T-helper 1 cell treated with Interleukin-12 subunit alpha and Interleukin-12 subunit beta and Interleukin-4 antibody, amounts not matched to agents 30 μg/mL and 1 μg/mL, for 36 hours (primary cell): ENCODE measurements around the gene RAMP1.
A peak's percentile ranks its signal among the peaks of the same experiment; 100 is the strongest.

Source experiments
- H3K27ac Mint-ChIP-seq: one replicate; pipeline ENCODE4 v1.8.0; 2021; ENCODE audit warnings: mild to moderate bottlenecking, mixed read lengths
- H3K27me3 Mint-ChIP-seq: one replicate; pipeline ENCODE4 v1.8.0; 2021; ENCODE audit warnings: low read depth, mixed read lengths
- H3K36me3 Mint-ChIP-seq: one replicate; pipeline ENCODE4 v1.8.0; 2021; ENCODE audit warnings: low read depth, mixed read lengths
- H3K4me1 Mint-ChIP-seq: one replicate; pipeline ENCODE4 v1.8.0; 2021; ENCODE audit warnings: low read depth, mixed read lengths
- H3K4me3 Mint-ChIP-seq: one replicate; pipeline ENCODE4 v1.8.0; 2021; ENCODE audit warnings: mild to moderate bottlenecking, moderate library complexity, mixed read lengths
- H3K9me3 Mint-ChIP-seq: one replicate; pipeline ENCODE4 v1.8.0; 2021; ENCODE audit warnings: mixed read lengths

Gene RAMP1

DNA sequence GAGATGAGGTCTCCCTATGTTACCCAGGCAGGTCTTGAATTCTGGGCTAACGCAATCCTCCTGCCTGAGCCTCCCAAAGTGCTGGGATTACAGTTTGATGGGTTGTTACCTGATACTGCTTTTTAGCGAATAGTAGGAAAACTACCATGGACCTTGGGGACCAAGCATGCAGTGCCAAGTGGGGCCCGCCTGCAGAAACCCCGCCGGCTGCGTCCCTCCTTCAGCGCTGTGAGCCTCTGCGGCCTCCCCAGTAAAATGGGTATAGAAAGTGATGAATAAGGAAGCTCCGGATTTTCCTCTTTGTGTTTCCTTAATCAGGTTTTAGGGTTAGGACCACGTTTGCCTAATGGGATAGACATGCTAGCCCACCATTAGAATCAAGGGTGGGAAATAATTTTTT lies 30.4 kb downstream of the RAMP1 start:
- Mint-ChIP-seq H3K9me3 (no peaks in the 10 kb centered on the region), H3K4me3 (no peak overlapping the region), H3K27ac (no peak overlapping the region), H3K27me3 (peaks cover 3% of the 10 kb centered on the region), H3K36me3 (peaks cover 3% of the 10 kb centered on the region), H3K4me1 (peaks cover 22% of the 10 kb centered on the region)

- Mint-ChIP-seq H3K36me3 (peaks cover 3% of the 10 kb centered on the region), H3K4me1 (peaks cover 27% of the 10 kb centered on the region), H3K9me3 (no peaks in the 10 kb centered on the region), H3K4me3 (peak overlapping the region; percentile 33), H3K27ac (no peak overlapping the region), H3K27me3 (peaks cover 3% of the 10 kb centered on the region)
These were observed 33.1 kb downstream of the RAMP1 start for GRCh38 chr2:237892478-237892877.

GRCh38 chr2:237892984-237893595 lies 33.7 kb downstream of the RAMP1 start:
- H3K27ac Mint-ChIP-seq, result no peak overlapping the region
- H3K36me3 Mint-ChIP-seq, result peaks cover 3% of the 10 kb centered on the region
- peaks cover 30% of the 10 kb centered on the region for H3K4me1 Mint-ChIP-seq
- no peak overlapping the region for H3K4me3 Mint-ChIP-seq
- no peaks in the 10 kb centered on the region for H3K9me3 Mint-ChIP-seq
- H3K27me3 Mint-ChIP-seq, result peaks cover 3% of the 10 kb centered on the region

GRCh38 chr2:237894396-237894979 lies 35.1 kb downstream of the RAMP1 start:
- H3K27ac Mint-ChIP-seq, result no peak overlapping the region
- H3K9me3 Mint-ChIP-seq, result no peaks in the 10 kb centered on the region
- H3K4me3 Mint-ChIP-seq, result no peak overlapping the region
- H3K36me3 Mint-ChIP-seq, result peaks cover 6% of the 10 kb centered on the region
- H3K27me3 Mint-ChIP-seq, result peaks cover 3% of the 10 kb centered on the region
- peaks cover 43% of the 10 kb centered on the region for H3K4me1 Mint-ChIP-seq

DNA sequence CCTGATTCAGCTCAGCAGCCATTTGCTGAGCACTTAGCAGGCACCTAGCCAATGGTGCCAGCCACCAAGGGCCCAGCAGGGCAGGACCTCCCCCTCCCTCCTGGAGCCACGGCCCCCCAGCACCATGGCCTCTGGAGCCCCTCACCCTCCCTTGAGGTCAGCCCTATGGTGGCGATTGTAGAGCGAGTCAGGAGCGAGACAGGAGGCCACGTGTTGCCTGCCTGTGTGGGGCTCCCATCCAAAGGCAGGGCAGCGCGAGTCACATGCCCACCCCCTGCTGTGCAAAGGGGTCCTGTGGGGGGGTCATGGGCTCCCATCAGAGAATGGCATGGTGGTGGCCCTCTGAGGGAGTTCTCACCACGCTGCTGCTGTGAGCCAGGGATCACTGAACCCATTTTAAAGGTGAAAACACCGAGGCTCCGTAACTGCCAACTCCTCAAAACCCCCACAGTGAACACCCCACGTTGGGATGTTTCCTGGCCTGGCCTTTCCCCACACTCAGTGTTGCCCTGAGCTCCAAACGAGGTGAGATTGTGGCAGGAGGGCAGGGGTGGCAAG lies 35.6 kb downstream of the RAMP1 start:
- no peak overlapping the region for H3K4me3 Mint-ChIP-seq
- peaks cover 3% of the 10 kb centered on the region for H3K27me3 Mint-ChIP-seq
- H3K36me3 Mint-ChIP-seq, result peaks cover 6% of the 10 kb centered on the region
- H3K27ac Mint-ChIP-seq, result no peak overlapping the region
- H3K9me3 Mint-ChIP-seq, result no peaks in the 10 kb centered on the region
- peaks cover 47% of the 10 kb centered on the region for H3K4me1 Mint-ChIP-seq

DNA sequence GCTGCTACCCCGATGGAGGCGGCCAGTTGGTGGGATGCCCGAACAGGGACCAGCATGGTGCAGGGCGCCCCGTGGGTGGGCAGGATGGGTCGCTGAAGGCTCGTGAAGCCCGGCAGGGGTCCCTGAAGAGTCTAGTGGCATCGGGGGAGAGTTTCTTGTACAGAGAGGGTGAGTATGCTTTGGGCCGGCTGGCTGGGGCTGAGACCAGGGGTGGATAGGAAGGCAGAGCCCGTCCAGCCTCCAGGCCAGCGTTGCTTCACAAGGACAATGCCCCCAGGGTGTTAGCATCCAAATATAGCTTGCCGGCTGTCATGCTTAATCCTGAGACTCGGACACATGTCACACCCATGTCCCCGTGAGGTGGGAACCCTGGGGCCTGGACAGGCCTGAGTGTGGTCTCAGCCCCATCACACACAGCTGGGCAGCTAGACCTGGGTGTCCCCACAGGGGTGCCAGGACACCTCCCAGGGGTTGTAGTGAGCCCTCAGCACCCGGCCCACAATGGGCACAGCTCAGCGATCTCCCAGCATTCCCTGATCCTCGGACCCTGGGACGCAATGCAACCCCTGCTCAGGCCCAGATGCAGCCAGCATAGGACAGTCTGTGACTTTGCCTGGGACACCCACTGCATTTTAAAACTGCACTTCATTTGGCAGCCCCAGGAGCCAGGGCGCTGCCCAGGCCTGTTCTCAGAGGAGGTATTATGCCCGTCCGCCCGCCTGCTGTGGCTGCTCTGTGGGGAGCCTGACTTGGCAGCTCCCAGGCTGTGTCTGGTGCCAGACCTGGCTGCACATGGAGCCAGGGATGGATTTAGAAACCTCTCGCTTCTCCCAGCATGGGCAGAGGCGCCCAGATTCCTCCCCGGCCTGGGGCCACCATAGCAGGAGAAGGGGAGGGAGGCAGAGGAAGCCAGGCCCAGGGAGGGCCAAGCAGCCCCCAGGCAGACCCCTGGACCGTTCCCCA lies 36.4 kb downstream of the RAMP1 start:
- Mint-ChIP-seq H3K4me1 (peaks cover 47% of the 10 kb centered on the region), H3K9me3 (no peaks in the 10 kb centered on the region), H3K36me3 (peaks cover 6% of the 10 kb centered on the region), H3K4me3 (no peak overlapping the region), H3K27me3 (peaks cover 3% of the 10 kb centered on the region), H3K27ac (no peak overlapping the region)

DNA sequence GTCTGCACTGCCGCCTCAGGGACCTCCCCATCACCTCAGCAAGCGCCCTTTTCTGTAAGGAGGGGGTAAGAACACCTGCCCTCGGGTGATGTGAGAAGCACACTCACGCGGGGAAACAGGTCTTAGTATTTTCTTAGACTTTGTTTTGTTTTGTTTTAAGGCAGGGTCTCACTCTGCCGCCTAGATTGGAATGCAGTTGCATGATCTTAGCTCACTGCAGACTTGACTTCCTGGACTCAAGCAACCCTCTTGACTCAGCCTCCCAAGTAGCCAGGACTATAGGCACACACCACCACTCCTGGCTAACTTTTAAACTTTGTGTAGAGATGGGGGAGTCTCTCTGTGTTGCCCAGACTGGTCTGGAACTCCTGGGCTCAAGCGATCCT lies 37.1 kb downstream of the RAMP1 start:
- H3K9me3 Mint-ChIP-seq, result no peaks in the 10 kb centered on the region
- peaks cover 11% of the 10 kb centered on the region for H3K36me3 Mint-ChIP-seq
- no peak overlapping the region for H3K4me3 Mint-ChIP-seq
- peaks cover 53% of the 10 kb centered on the region for H3K4me1 Mint-ChIP-seq
- H3K27me3 Mint-ChIP-seq, result peaks cover 3% of the 10 kb centered on the region
- peak overlapping the region; percentile 42 for H3K27ac Mint-ChIP-seq

GRCh38 chr2:237896956-237897355 lies 37.5 kb downstream of the RAMP1 start:
- Mint-ChIP-seq H3K4me3 (no peak overlapping the region), H3K4me1 (peaks cover 55% of the 10 kb centered on the region), H3K27me3 (peaks cover 3% of the 10 kb centered on the region), H3K9me3 (no peaks in the 10 kb centered on the region), H3K36me3 (peaks cover 11% of the 10 kb centered on the region), H3K27ac (no peak overlapping the region)

GRCh38 chr2:237898057-237898414 lies 38.6 kb downstream of the RAMP1 start:
- Mint-ChIP-seq H3K4me3 (peak overlapping the region; percentile 74), H3K27ac (peak overlapping the region; percentile 96), H3K36me3 (peaks cover 8% of the 10 kb centered on the region), H3K27me3 (no peaks in the 10 kb centered on the region), H3K9me3 (no peaks in the 10 kb centered on the region), H3K4me1 (peaks cover 46% of the 10 kb centered on the region)

DNA sequence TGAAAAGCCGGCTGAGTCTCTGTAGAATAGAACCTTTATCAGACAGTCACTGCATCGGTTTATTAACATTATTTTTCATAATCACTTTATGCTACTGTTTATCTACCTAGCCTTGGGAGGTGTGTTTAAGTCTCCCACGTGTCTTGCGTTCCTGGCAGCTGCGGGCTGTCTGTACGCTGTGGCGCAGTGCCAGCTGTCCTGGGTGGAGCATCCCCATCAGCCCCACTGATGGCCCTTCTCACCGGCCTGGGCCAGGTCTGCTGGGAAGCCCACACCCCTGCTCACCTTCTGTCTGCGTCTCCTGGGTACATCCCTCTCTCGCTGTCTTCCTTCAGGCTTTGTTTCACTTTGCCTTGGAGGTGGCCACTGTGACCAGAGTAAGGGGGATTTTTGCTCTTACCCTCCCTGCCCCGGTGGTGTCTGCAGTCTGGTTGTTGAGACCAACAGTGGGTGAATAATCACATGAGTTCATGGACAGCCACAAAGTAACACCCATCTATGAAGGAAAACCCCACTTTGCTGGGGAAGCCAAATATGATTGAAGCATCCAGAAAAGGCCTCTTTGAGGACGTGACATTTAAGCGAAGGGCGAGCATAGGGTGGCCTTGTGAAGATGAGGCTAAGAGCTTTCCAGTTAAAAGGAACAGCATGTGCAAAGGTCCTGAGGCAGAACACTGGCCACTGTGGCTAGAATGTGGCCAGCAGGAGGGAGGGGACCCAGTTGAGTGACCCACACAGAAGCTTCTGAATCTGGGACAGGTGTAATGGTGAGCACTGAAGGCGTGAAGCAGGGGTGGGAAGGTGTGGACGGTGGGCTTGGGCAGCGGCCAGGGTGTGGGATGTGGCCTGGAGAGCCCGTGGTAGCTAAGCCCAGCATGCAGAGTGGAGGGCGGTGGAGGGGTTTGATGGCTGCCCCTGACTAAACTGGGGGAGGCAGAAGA lies 41.7 kb downstream of the RAMP1 start:
- peaks cover 8% of the 10 kb centered on the region for H3K36me3 Mint-ChIP-seq
- H3K4me1 Mint-ChIP-seq, result peaks cover 60% of the 10 kb centered on the region
- H3K27me3 Mint-ChIP-seq, result no peaks in the 10 kb centered on the region
- peak overlapping the region; percentile 81 for H3K4me3 Mint-ChIP-seq
- H3K27ac Mint-ChIP-seq, result peak overlapping the region; percentile 89
- no peaks in the 10 kb centered on the region for H3K9me3 Mint-ChIP-seq

DNA sequence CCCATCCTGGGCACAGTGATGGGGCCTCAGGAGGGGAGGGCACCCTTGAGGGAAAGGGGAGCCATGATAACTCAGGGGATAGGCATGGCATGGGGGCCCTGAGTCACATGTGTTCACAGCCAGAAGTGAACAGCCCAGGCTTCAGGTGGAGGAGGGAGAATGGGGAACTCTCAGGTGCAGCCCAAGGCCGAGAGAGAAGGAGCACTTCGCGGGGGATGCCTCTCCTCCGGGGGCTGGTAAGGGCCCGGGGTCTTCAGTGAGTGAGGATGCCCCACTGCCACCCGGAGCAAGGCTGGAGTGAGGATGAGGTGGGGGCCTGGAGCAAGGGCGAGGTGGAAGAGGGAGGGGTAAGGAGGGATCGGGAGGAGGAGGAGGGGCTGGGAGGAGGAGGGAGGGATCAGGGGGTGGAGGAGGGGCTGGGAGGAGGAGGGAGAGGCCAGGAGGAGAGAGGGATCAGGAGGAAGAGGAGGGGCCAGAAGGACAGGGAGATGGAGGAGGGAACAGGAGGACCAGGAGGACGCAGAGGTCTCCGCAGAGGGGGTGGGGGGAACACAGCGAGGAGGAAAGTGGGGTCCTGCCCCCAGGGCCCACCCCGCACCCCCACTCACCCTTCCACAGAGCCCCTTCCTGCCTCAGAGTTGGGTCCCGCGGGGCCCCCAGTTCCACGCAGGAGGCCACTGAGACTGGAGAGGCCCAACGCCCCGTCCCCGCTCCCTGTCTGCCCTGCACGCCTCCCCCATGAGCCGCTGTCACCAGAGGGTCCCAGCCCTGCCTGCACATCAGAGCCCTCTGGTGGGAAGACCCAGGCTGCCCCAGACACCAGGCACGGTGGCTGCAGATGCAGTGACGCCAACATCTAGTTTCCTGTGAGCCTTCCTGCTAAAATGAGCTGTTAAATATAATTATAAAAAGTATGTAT lies 42.8 kb downstream of the RAMP1 start:
- H3K9me3 Mint-ChIP-seq, result peaks cover 3% of the 10 kb centered on the region
- peak overlapping the region; percentile 37 for H3K4me3 Mint-ChIP-seq

DNA sequence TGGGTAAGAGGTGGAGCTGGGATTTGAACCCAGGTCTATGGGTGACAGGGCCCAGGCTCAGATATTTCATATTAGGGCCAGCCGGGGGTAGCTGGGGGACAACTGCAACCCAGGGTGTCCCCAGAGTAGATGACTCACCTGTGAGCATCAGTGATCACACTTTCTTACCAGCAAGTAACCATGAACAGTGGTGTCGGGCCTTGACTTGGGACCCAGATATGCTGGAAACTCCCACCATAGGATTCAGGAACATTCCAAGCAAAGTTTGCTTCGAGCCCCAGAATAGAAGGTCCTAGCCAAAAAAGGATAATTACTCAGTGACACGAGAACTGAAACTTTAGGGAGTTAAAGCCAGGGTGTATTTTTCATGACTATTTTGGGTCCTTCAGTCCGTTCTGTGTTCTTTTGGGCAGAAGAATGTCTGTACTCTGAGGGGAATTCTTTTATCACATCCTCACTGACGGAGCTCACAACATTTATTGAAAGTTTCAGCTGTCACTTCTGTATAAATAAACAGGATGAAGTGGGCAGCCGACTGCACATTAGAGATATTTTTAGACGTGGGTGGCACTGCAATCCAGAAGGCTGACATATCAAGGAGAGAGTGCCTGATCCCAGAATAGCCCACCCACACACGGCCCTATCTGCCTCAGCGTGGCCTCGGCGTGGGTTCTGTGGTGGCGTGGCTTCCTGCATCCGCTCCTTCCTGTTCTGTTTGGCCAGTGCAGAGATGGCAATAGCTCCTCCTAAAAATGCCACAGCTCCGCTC lies 45.6 kb downstream of the RAMP1 start:
- Mint-ChIP-seq H3K4me3 (no peak overlapping the region), H3K27ac (peak overlapping the region; percentile 89), H3K4me1 (peaks cover 35% of the 10 kb centered on the region), H3K9me3 (peaks cover 8% of the 10 kb centered on the region), H3K36me3 (peaks cover 15% of the 10 kb centered on the region), H3K27me3 (no peaks in the 10 kb centered on the region)

More for the DNA sequence above, 42.8 kb downstream of the RAMP1 start:
- H3K4me1 Mint-ChIP-seq, result peaks cover 58% of the 10 kb centered on the region
- peak overlapping the region; percentile 89 for H3K27ac Mint-ChIP-seq
- H3K36me3 Mint-ChIP-seq, result peaks cover 11% of the 10 kb centered on the region
- no peaks in the 10 kb centered on the region for H3K27me3 Mint-ChIP-seq
